HG02943 (cell line): ENCODE data around the gene C2CD2.
"Not testable (repeated sequence)": the region's sequence is repeated elsewhere in the genome, so short reads cannot be mapped to it uniquely, and the experiment has no call there.

Source experiments
- ATAC-seq: cut with Tn5 transposase; IDR thresholded peaks from one replicate; pipeline ENCODE4 v1.9.1; 2021; ENCODE audit warnings: mild to moderate bottlenecking, low read depth, moderate library complexity; ENCODE audit not compliant: unreplicated experiment

The C2CD2 gene

GRCh38 chr21:41953831-41954653 lies at the start of gene C2CD2:
Gene C2CD2 (minus strand): TSS chr21:41954018. CDS start chr21:41953648, 370 bp downstream.
- ATAC-seq: no peak

- no peak for ATAC-seq
Measured at GRCh38 chr21:42003051-42003461, 49.2 kb upstream of the C2CD2 start.

GRCh38 chr21:42002421-42002958 lies 48.7 kb upstream of the C2CD2 start:
- no peak for ATAC-seq

GRCh38 chr21:42001781-42002180 lies 48.0 kb upstream of the C2CD2 start:
- no peak for ATAC-seq

- no peak for ATAC-seq
Measured at GRCh38 chr21:42000908-42001307, 47.1 kb upstream of the C2CD2 start.

GRCh38 chr21:41997657-41998056 lies 43.8 kb upstream of the C2CD2 start:
- ATAC-seq: no peak

- no peak for ATAC-seq
Measured at GRCh38 chr21:41995577-41995976, 41.8 kb upstream of the C2CD2 start.

- not testable (repeated sequence) for ATAC-seq
Measured at GRCh38 chr21:41994613-41995012, 40.8 kb upstream of the C2CD2 start.

GRCh38 chr21:41993744-41994143 lies 39.9 kb upstream of the C2CD2 start:
- ATAC-seq: no peak

GRCh38 chr21:41992576-41992975 lies 38.8 kb upstream of the C2CD2 start:
- ATAC-seq: no peak

- no peak for ATAC-seq
Measured at GRCh38 chr21:41991659-41992058, 37.8 kb upstream of the C2CD2 start.

GRCh38 chr21:41989698-41990097 lies 35.9 kb upstream of the C2CD2 start:
- ATAC-seq: no peak

- ATAC-seq: no peak
Measured at GRCh38 chr21:41987310-41987709, 33.5 kb upstream of the C2CD2 start.

GRCh38 chr21:41985662-41986416 lies 32.0 kb upstream of the C2CD2 start:
- no peak for ATAC-seq

GRCh38 chr21:41983229-41983628 lies 29.4 kb upstream of the C2CD2 start:
- no peak for ATAC-seq

GRCh38 chr21:41980561-41980960 lies 26.7 kb upstream of the C2CD2 start:
- ATAC-seq: no peak

- ATAC-seq: no peak
Measured at GRCh38 chr21:41979751-41980369, 26.0 kb upstream of the C2CD2 start.

- ATAC-seq: no peak
Measured at GRCh38 chr21:41979335-41979734, 25.5 kb upstream of the C2CD2 start.

- ATAC-seq: no peak
Measured at GRCh38 chr21:41977034-41977950, 23.5 kb upstream of the C2CD2 start.

- ATAC-seq: no peak
Measured at GRCh38 chr21:41976611-41977010, 22.8 kb upstream of the C2CD2 start.
